GM21423 (cell line): ENCODE measurements around the gene RTKN2.
"Not testable (repeated sequence)": the region's sequence is repeated elsewhere in the genome, so short reads cannot be mapped to it uniquely, and the experiment has no call there.

Source experiments
- ATAC-seq: cut with Tn5 transposase; IDR thresholded peaks from one replicate; pipeline ENCODE4 v1.9.1; 2021; ENCODE audit warnings: mild to moderate bottlenecking, moderate library complexity; ENCODE audit not compliant: unreplicated experiment

The RTKN2 gene, protein sequence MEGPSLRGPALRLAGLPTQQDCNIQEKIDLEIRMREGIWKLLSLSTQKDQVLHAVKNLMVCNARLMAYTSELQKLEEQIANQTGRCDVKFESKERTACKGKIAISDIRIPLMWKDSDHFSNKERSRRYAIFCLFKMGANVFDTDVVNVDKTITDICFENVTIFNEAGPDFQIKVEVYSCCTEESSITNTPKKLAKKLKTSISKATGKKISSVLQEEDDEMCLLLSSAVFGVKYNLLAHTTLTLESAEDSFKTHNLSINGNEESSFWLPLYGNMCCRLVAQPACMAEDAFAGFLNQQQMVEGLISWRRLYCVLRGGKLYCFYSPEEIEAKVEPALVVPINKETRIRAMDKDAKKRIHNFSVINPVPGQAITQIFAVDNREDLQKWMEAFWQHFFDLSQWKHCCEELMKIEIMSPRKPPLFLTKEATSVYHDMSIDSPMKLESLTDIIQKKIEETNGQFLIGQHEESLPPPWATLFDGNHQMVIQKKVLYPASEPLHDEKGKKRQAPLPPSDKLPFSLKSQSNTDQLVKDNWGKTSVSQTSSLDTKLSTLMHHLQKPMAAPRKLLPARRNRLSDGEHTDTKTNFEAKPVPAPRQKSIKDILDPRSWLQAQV

DNA sequence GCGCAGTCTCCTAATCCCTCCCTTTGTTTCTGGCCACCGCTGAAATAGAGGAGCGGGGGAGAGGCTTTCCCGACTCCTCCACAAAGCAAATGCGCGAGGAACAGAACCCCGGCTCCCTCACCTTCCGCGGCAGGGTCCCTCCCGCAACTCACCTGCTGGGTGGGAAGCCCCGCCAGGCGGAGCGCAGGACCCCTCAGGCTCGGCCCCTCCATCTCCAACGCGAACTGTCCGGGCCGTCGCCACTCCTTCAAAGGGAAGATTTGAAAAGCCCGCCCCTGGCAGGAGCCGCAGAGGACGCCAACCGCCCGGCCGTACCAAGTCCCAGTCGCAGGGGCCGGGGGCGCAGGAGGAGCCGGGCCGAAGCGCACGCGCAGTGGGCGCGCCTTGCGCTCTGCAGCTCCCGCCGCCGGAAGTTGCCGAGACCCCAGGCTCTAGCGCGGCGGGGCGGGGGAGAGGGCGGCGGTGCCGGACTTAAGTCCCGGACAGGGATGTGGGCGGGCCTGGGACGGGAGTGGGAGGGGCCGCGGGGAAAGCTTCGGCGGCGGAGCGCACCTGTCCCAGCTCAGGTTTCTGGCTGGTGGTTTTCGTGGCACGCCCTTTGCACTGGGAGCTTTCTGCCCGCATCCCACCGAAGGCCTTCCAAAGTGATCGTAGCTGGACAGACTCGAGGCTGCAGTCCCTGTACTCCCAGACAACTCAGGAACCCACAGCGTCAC is at the start of gene RTKN2:
Gene RTKN2 (minus strand): TSS at position 446 of the 716 bp plus-strand sequence. CDS start 234 bp downstream, at position 212.
- peak; percentile 73 for ATAC-seq

DNA sequence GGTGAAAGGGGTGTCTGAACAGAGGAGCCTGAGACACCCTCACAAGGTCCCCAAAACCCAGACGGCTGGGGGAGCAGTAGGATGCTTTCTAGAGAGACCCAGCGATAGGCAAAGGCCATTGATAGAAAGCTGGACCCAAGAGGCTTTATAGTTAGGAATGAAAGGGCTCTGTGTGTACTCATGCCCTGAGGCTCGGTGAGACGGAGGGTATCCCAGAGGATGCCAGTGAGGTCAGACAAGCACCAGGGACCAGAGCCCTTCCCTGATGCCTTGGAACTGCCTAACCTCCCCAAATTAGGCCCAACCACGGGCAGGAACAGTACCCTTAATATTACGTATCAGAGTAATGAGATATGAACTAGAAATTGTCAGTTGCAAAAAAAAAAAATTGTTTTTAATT is 48.6 kb upstream of the RTKN2 start:
- ATAC-seq: no peak

DNA sequence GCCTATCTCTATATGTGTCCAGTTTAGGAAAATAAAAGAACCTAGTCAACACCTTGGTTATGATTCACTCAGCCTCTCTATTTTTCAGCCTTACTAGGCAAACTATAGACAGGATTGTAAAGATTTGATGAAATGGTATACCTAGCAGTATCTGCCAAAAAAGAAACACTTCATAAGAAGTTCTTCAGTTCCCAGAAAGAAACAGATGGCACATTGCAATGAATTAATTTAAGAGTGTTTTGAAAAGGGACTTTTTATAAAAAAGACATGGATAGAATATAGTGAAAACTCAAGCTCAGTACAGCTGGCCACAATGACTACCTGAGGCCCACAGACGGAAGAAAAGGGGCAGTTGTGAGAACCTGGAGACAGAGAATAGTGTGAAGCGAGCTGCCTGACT is 40.6 kb upstream of the RTKN2 start:
- no peak for ATAC-seq

DNA sequence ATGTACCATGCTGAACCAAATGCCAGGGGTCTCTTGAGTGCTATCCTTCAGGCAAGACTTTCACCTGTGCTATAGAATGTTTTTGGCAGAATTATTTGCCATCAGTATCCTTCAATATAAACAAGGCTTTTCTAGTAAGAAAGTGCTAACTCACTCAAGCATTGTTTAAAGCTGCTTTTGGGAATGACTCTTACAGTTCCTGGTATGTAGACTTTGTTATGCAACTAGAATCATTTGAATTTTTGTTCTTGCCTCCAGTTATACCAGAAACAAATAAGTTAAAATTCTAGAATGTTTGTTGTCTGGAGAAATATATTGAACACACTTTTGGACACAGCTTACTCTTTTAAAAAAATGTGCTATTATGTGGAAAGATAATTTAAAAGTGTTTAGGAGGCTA is 39.5 kb upstream of the RTKN2 start:
- no peak for ATAC-seq

DNA sequence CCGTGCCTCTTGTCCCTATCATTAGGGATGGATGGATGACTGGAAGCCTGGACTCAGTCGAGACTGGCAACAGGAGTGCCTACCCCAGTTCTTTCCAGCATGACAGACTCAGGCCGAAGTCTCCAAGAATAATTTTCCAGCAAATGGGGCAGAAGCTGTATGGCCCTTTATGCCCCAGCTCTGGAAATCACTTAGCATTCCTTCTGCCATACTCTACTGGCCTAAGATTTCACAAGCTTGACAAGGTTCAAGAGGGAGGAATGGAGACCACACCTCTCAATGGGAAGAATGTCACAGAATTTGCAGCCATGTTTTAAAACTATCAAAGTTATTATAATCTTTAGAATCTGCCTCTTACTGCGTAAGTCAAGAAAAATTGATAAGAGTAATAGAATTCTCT is 39.0 kb upstream of the RTKN2 start:
- ATAC-seq: no peak

DNA sequence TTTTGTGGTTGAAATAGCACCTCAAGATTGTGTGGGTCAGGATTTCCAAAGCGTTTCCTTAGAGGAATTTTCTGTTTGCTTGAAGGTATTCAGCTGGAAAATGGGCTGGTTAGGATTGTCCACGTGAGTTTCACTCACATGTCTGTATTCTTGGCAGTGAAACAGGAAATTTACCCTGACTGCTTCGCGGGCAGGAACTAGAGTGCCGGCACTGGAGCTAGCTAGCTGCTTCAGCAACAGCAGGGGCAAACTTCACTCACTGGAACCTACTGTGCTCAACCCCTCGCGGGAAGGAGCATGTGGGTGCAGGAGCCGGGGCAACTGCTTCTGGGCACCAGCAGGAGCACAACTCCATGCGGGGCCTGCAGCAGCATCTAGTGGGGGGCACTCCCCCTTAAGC is 38.0 kb upstream of the RTKN2 start:
- no peak for ATAC-seq

DNA sequence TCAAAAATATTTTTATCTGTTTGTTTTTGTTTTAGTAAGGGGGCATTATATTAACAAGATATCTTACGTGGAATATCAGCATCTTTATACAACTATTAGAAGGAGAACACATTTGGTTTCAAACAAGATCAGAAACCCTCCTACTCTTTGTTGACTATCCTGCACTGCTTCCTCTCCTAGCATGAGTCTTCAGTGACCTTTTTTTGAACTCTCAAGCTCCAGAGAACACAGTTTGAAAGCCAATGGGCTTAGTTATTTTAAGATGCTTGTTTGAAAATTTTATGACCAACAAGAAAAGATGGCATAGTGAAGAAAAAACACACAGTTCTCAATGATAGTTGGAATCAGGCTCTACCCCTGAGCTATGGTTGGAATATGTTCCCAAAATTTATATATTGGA is 37.2 kb upstream of the RTKN2 start:
- ATAC-seq: no peak

DNA sequence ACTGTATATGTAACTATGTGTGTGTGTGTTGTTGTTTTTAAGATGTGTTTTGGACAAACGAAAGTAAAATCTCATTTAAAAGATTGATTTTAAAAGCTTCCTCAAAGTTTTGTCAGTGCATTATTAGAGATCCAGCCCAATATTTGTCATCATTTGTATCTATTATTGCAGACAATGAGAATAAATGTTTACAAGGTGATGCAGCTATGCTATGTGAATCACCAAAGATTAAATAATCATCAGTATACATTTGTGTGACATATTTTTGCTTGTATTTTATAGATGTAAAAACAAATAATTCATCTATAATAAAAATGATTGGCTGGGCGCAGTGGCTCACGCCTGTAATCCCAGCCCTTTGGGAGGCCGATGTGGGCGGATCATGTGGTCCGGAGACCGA is 35.3 kb upstream of the RTKN2 start:
- ATAC-seq: no peak

DNA sequence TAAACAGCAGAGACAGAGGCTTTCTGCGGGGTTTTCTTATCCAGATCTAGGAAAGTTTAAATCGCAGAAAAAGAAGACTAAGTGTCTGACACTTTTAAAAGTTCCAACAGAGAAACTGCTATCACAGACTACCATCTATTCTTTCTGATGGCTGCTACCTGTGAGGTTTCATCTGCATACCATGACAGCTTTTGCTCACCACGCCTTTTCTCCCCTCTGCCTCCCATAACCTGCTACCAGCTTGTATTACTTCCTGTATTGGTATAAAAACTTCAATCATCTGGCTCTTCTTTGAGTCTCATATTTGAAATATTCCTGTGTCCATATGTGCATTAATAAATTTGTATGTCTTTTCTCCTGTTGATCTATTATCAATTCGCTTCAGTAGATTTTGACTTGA is 34.1 kb upstream of the RTKN2 start:
- ATAC-seq: no peak

DNA sequence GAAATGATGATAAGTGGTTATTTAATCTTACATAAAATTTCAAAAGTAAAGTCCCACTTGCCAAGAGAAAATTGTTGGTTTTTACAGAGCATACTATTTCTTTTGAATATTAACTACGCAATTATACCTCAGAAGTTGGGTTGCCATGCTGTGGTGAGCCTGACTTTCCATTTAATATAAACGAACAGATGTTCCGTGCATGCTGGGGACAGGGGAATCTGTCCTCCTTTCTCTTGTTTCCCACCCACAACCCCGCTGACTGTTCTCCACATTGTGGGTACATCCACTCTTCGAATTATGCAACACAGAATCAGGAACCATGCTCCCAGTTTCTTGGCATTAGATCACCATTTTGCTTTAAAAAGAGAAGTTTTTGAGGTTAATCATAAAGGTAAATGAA is 29.2 kb upstream of the RTKN2 start:
- no peak for ATAC-seq

DNA sequence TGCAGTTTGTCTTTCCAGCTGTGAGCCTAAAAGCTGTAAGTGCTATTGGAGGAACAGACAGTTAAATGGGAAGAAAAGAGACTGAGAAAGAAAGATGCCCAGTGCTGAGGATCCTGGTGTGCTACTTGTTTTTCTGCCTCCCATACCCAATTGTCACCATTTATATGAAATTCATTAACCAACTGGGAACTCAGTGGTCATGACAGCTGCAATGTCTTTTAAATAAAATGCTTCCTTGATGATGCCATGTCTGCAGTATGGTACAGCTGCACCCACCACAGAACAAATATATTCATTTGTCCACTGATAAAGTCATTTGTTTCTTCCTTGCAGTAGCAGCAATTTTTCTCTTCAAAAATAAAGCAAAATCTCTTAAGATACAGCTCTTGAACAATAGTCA is 15.6 kb upstream of the RTKN2 start:
- ATAC-seq: no peak

DNA sequence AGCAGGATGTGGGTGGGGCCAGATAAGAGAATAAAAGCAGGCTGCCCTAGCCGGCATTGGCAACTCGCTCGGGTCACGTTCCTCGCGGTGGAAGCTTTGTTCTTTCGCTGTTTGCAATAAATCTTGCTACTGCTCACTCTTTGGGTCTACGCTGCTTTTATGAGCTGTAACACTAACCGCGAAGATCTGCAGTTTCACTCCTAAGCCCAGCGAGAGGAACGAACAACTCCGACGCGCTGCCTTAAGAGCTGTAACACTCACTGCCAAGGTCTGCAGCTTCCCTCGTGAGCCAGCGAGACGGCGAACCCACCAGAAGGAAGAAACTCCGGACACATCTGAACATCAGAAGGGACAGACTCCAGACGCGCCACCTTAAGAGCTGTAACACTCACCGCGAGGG is 12.7 kb upstream of the RTKN2 start:
- not testable (repeated sequence) for ATAC-seq

DNA sequence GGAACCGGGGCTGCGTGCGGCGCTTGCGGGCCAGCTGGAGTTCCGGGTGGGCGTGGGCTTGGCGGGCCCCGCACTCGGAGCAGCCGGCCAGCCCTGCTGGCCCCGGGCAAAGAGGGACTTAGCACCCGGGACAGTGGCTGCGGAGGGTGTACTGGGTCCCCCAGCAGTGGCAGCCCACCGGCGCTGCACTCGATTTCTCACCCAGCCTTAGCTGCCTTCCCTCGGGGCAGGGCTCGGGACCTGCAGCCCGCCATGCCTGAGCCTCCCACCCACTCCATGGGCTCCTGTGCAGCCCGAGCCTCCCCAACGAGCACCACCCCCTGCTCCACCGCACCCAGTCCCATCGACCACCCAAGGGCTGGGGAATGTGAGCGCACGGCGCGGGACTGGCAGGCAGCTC is 11.7 kb upstream of the RTKN2 start:
- ATAC-seq: not testable (repeated sequence)

DNA sequence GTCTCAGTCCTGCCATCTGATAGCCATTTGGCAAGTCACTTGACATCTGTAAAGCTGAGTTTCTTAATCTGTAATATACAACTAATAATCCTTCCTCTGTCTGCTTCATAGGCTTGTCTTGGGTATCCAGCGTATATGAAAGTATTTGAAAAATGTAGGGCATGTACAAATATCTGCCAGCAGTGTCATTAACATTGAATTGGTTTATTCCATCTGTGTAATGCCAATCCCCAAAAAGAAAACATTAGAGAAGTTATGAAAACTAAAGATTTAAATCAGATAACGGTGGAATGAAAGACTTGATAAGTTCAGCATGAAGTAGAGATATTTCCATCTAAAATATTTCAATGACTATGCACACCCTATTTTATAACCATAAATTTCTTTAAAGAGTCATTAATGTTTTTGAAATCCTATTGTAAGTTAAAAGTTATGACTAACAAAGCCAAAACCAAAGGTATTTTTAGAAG is 9.8 kb upstream of the RTKN2 start:
- ATAC-seq: no peak

DNA sequence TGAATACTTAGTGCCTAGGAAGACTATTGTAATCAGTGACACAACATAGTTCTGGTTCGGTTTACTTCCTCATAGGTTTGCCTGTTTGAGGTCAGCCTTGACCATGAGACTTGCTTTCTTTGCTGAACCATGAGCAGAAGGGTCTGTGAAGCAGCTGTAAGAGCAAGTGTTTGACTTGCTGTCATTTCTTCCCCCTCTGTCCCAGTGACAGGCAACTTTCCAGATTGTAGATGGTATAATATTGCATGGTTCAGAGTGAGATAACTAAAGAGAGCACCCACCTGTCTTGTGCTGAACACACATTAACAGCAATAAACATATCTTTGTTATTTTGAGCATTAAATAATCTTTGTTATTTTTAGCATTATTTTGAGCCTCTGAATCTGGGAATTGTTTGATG is 9.3 kb upstream of the RTKN2 start:
- ATAC-seq: no peak

DNA sequence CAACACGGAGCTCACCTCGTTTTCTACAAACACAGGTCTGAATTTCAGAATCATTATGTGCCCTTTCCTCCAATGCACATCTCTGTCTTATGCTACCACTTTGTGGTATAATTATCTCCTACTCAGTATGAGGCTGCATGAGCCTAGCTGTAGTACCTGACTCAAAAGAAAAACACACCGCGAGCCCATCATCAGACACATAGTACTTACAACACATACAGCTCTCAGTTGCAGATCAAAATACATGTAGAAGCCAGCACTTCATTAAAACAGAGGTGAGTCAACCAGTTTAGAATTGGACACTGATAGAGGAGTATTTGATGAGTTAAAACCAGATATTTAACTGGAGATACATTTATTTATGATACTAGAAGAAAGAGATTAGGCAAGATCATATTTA is 1.4 kb upstream of the RTKN2 start:
- ATAC-seq: no peak

DNA sequence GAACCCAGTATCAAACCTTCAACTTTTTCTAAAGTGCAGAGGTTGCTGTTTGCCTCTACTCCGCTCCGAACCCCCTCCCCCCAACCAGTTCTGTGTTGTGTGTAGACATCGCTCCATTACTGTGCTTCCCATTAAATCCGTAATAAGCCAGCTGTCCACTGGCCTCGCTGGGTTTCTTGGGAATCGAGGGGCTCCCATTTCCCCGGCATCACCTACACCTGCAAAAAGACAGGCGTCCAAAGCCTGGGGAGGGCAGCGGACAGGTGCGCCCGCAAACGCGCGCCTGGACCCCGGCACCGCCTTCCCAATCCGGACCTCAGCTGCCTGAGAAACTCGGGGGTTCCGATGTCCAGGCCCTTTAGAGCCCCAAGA is 631 bp downstream of the RTKN2 start:
- peak; percentile 4 for ATAC-seq

DNA sequence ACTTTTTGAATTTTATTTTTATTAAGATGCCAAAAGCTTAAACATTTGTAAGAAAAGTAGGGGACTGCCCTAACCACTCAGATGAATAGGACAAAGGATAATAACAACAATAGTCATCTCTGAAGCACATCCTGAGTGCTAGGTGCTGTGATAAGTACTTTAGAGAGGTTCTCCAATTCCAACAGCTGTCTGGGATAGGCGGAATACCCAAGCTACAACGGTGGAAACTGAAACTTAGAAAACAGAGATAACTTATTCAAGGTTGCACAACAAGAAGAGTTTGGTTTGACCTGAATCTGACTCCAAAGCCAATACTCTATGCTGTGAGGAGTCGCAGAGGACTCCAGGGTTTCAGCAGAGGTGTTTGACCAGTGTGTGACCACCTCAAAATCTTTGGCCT is 2.0 kb downstream of the RTKN2 start:
- ATAC-seq: no peak

DNA sequence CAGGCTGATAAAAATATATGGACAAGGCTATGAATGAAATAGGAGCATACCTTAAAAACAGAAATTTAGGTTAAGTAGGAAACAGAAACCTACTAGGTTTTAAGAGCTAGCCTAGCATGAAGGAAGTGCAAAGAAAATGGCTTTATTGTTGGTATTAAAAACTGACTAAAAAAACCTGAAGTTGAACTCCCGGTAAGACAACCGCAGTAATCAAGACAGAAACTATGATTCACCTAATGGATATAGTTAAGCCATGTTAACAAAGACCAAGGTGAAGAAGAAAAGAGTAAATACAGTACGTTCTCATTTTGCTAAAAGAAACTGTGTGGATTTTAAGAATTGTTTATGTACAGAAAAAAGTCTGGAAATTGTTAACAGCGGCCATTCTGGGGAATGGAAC is 2.5 kb downstream of the RTKN2 start:
- no peak for ATAC-seq

DNA sequence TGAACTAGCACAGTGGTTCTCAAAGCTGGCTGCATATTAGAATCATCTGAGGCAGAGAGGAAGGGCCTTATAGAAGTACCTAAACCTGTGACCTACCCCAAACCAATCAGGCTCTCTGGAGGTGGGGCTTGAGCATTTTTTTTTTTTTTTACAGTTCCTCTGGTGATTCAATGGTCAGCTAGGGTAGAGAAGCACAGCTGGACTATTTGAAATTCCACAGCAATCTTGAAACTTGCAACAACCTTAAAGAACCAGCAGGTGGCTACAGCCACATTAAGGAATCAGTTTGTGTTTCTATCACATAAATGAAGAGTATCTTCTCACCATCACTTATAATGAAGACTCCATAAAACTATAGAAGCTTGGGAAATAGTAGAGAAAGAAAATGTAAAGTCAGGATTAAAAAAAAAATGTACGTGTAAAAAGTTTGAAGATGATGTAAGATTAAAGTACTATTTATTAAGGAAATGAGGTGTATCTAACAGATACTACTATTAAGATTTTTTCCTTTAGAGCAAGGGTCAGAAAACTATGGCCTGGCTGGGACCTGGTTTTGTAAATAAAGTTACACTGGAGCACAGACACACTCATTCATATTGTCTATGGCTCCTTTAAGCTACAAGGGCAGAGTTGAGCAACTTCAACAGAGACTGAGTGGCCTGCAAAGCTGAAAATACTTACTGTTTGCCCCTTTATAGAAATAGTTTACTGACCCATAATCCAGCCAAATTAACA is 3.8 kb downstream of the RTKN2 start:
- no peak for ATAC-seq

DNA sequence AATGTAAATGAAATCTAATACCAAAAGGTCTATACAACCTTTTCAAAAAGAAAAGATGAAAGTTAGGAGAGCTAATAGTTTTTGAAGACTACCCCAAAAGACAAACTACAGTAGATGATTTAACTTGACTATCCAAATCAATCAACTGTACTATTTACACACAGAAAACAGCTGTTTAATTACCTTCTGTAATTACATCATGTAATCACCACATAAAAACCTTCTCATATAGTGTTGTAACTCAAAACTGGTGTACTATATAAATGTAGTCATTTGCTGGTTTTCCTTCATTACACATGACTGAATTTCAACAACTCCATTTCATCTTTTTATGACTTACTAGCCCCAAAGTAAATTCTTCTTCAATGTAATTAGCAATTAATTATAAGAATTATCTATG is 4.5 kb downstream of the RTKN2 start:
- no peak for ATAC-seq
